Measurements from ENCODE around the gene F13A1. TPM values are rescaled to one million over a fixed set of nuclear protein-coding genes. Genes with fewer than 3 reads are reported as not detected.

The F13A1 gene
- total and polyA plus RNA-seq, 3 donors from 2014 or later = 11.7 to 53.0 (median 22.7) TPM

- Histone ChIP-seq H3K4me3 (no peak overlapping the region), H3K9me3 (no peaks in the 10 kb centered on the region), H3K27me3 (no peaks in the 10 kb centered on the region), H3K27ac (no peak overlapping the region), H3K36me3 (ENCODE audit: low read depth, missing control alignments) (no peaks in the 10 kb centered on the region), H3K4me1 (peaks cover 5% of the 10 kb centered on the region)
- WGBS, 2 donors = 77 to 87% methylated on average over 2 of the region's 2 CpGs
- intact Hi-C loops (cut with DNase I; ENCODE audit: low total_unique reads) = no loop called here
- no peak for DNase-seq
- TF ChIP-seq POLR2A (IDR thresholded peaks at IDR 0.05) = no peak
- TF ChIP-seq, protein P1, sequence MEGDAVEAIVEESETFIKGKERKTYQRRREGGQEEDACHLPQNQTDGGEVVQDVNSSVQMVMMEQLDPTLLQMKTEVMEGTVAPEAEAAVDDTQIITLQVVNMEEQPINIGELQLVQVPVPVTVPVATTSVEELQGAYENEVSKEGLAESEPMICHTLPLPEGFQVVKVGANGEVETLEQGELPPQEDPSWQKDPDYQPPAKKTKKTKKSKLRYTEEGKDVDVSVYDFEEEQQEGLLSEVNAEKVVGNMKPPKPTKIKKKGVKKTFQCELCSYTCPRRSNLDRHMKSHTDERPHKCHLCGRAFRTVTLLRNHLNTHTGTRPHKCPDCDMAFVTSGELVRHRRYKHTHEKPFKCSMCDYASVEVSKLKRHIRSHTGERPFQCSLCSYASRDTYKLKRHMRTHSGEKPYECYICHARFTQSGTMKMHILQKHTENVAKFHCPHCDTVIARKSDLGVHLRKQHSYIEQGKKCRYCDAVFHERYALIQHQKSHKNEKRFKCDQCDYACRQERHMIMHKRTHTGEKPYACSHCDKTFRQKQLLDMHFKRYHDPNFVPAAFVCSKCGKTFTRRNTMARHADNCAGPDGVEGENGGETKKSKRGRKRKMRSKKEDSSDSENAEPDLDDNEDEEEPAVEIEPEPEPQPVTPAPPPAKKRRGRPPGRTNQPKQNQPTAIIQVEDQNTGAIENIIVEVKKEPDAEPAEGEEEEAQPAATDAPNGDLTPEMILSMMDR (IDR thresholded peaks at IDR 0.05) = no peak
These were observed 139.8 kb downstream of the F13A1 start for GRCh38 chr6:6180684-6181083.

GRCh38 chr6:6179858-6180623 is 140.4 kb downstream of the F13A1 start:
- DNase-seq = no peak
- intact Hi-C loops (cut with DNase I; ENCODE audit: low total_unique reads) = no loop called here
- peaks cover 5% of the 10 kb centered on the region for H3K4me1 ChIP-seq
- no peak overlapping the region for H3K4me3 ChIP-seq
- TF ChIP-seq, protein P1 (IDR thresholded peaks at IDR 0.05) = no peak
- no peak for TF ChIP-seq POLR2A (IDR thresholded peaks at IDR 0.05)
- no peaks in the 10 kb centered on the region for H3K27me3 ChIP-seq
- no peaks in the 10 kb centered on the region for H3K36me3 ChIP-seq (ENCODE audit: low read depth, missing control alignments)
- WGBS, 2 donors = 82 to 83% methylated on average over 11 of the region's 11 CpGs
- no peaks in the 10 kb centered on the region for H3K9me3 ChIP-seq
- no peak overlapping the region for H3K27ac ChIP-seq

GRCh38 chr6:6178795-6179194 is 141.7 kb downstream of the F13A1 start:
- Histone ChIP-seq H3K4me1 (peaks cover 5% of the 10 kb centered on the region), H3K9me3 (no peaks in the 10 kb centered on the region), H3K27me3 (no peaks in the 10 kb centered on the region), H3K4me3 (no peak overlapping the region), H3K27ac (no peak overlapping the region), H3K36me3 (ENCODE audit: low read depth, missing control alignments) (no peaks in the 10 kb centered on the region)
- DNase-seq = peak; percentile 52
- TF ChIP-seq, protein P1 (IDR thresholded peaks at IDR 0.05) = no peak
- no peak for TF ChIP-seq POLR2A (IDR thresholded peaks at IDR 0.05)
- WGBS, 2 donors = 38 to 44% methylated on average over 6 of the region's 6 CpGs
- intact Hi-C loops (cut with DNase I; ENCODE audit: low total_unique reads) = no loop called here

DNA sequence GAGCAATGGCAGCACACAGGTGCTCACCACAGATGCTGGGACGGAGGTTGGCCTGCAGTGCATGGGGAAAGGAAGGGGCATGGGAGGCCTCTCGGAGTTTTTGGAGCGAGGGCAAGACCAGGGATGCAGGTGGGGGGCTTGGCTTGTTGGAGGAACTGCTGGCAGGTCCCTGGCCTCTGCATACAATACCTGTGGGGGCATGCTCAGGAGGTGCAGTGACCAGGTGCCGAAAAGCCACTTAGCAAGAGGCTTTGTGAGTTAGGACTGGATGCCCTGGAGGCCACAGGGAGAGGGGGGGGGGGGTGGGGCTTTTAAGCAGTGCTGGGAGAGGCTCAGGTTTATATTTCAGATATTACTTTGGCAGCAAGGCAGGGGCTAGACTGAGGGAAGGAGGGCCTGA is 142.7 kb downstream of the F13A1 start:
- Histone ChIP-seq H3K27ac (no peak overlapping the region), H3K4me3 (no peak overlapping the region), H3K27me3 (no peaks in the 10 kb centered on the region), H3K9me3 (no peaks in the 10 kb centered on the region), H3K4me1 (peaks cover 5% of the 10 kb centered on the region), H3K36me3 (ENCODE audit: low read depth, missing control alignments) (no peaks in the 10 kb centered on the region)
- WGBS, 2 donors = 90 to 97% methylated on average over 4 of the region's 4 CpGs
- TF ChIP-seq, protein P1 (IDR thresholded peaks at IDR 0.05) = no peak
- no peak for TF ChIP-seq POLR2A (IDR thresholded peaks at IDR 0.05)
- no peak for DNase-seq
- intact Hi-C loops (cut with DNase I; ENCODE audit: low total_unique reads) = no loop called here

Data from testis (tissue), 3 donors.